ENCODE measurements around the gene SPAG5.

DNA sequence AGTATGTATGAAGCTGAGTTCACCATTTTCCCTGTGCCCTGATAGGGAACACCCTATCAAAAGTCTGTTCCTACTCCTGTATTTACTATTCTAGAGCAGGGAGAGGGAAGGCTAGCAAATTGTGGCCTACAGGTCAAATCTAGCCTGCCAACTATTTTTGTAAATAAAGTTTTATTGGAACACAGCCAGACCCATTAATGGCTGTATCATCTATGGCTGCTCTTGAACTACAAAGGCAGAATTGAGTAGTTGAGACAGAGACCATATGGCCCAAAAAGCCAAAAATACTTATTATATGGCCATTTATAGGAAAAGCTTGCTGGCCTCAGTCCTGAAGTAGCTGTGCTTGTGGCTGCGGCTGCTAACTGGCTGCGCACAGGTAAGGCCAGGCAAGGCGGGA, 17.9 kb downstream of the SPAG5 start:
- TF ChIP-seq CTBP1 (IDR thresholded peaks at IDR 0.05; ENCODE audit: borderline replicate concordance) (no peak), ELF4 (IDR thresholded peaks at IDR 0.05) (no peak), SUZ12 (IDR thresholded peaks at IDR 0.05) (no peak), FOXK2 (IDR thresholded peaks at IDR 0.05) (no peak), SP1 (IDR thresholded peaks at IDR 0.05) (no peak)

Measured in HEK293T (cell line).